Right lobe of liver (tissue), 6 donors: ENCODE measurements around the gene TCEA3. TPM values are rescaled to one million over a fixed set of nuclear protein-coding genes. Genes with fewer than 3 reads are reported as not detected.

Experiments used
- ATAC-seq, 4 donors: fragments of 200-7000 bp; cut with Tn5 transposase; one replicate each; pipeline ENCODE4 v1.9.1; 2020; ENCODE audit warnings: mild to moderate bottlenecking in 4 of 4, moderate library complexity in 4 of 4
- DNase-seq, 3 donors: peaks; one replicate each; pipeline ENCODE4 v3.0.0-alpha.2; 2020
- H3K27ac ChIP-seq, 3 donors: fragments of 200-600 bp; one replicate each; pipeline ENCODE4 v1.8.0; 2022
- H3K27me3 ChIP-seq, 2 donors: fragments of 200-600 bp; one replicate each; pipeline ENCODE4 v1.8.0; 2022
- H3K36me3 ChIP-seq, 4 donors: fragments of 200-600 bp; sonication (generic) in 1 of 4; one replicate each; pipeline versions ENCODE4 v1.5.1 to v1.8.0; 2017 to 2022; ENCODE audit warnings: control low read depth in 1 of 4
- H3K4me1 ChIP-seq, 4 donors: fragments of 200-600 bp; sonication (generic) in 1 of 4; one replicate each; pipeline versions ENCODE4 v1.5.1 to v1.8.0; 2017 to 2022; ENCODE audit warnings: control low read depth in 1 of 4
- H3K4me3 ChIP-seq, 3 donors: fragments of 200-600 bp; one replicate each; pipeline ENCODE4 v1.8.0; 2022
- H3K9me3 ChIP-seq, 4 donors: fragments of 200-600 bp; sonication (generic) in 1 of 4; one replicate each; pipeline versions ENCODE4 v1.5.1 to v1.8.0; 2017 to 2022; ENCODE audit warnings: control low read depth in 1 of 4
- POLR2A ChIP-seq: fragments of 450-650 bp; IDR thresholded peaks from one replicate; pipeline ENCODE4 v1.6.1; 2017; ENCODE audit warnings: antibody characterized with exemption, mild to moderate bottlenecking
- WGBS: methylation state at CpG from one replicate; pipeline ENCODE4 v1.1.6; 2018; ENCODE audit warnings: low coverage, low lambda C conversion rate; ENCODE audit not compliant: insufficient coverage; ENCODE audit errors: missing lambda C conversion rate; 5-methylcytosine and 5-hydroxymethylcytosine counted together
- intact Hi-C, 2 donors: fragments of 100-400 bp; cut with DNase I; formaldehyde crosslinking; loops; one replicate each; pipeline versions ENCODE4 v1.11.2 to v1.14.1; 2022
- total RNA-seq, 6 experiments: library from RNA; depleted of rRNA in 2 of 6; stranded (reverse); fragments of >200 nt in 2 of 6; fragmentation: NEBNext Ultra II Directional in 3 of 6; extraction: Animal tissue kit (Norgen Biotek cat#: 25700) in 3 of 6; gene quantifications; one replicate each; pipeline versions ENCODE4 v1.1.0 to v1.2.4, GENCODE V29; 2016 to 2023
- TF ChIP-seq, protein P1 (sequence below), 4 donors: fragments of 200-600 bp in 3 of 4; fragments of 450-650 bp in 1 of 4; IDR thresholded peaks; one replicate each; pipeline versions ENCODE4 v1.5.1 to v1.8.0; 2016 to 2022; ENCODE audit warnings: antibody characterized with exemption in 4 of 4, mild to moderate bottlenecking in 2 of 4
- donor health status: DM: no; HTN: yes; CAD: no.
- donor health status: DM: no; HTN: no; CAD: no.
- donor health status: DM: no; HTN: no; CAD: no.
- donor health status: DM: no; HTN: yes; CAD: no.
- donor health status: DM: no; HTN: yes; CAD: no.

Gene TCEA3
- total RNA-seq, 6 experiments from 2014 or later, result 53.3 to 94.0 (median 63.2) TPM

DNA sequence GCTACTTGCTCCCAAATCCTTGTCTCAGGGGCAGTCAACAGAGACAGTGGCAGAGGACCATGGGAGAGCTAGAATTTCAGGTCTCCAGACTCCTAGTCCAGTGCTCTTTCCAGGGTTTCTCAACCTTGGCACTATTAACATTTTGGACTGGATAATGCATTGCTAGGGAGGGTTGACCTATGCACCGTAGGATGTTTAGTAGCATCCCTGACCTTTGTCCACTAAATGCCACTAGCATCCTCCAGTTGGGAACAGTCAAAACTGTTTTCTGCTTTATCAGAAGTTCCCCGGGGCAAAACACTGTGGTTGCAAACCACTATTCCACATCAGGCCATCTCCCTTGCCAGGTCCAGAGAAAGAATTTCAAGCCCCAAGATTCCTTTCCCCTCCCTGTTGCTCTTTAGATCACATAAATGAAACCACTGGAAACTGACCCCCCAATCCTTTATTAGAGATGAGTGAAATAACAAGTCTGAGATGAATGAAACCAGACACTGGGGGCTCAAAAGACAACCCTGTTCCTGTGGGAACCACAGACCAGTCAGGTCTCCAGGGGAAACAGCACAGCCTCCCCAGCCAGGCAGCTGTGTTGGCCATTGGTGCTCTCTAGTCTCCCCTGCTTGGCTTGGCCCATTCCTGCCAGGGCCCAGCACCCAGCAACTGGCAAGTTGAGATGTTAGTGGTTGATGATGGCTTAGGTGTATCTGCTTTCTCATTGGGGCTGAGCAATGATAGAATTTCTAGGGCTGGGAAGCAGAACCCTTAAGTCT, 3.8 kb upstream of the TCEA3 start:
- Histone ChIP-seq H3K4me3 (no peak overlapping the region), H3K36me3 (peaks cover 0 to 21% (median 5%) of the 10 kb centered on the region in 4 donors), H3K9me3 (no peaks in the 10 kb centered on the region), H3K4me1 (peaks cover 0 to 16% (median 6%) of the 10 kb centered on the region in 4 donors), H3K27me3 (no peaks in the 10 kb centered on the region), H3K27ac (no peak overlapping the region)
- WGBS, result 25% methylated on average over 2 of the region's 2 CpGs
- intact Hi-C loops, result loop anchor here in 1 of 2 donors (10.0 kb wide), 1 partner anchor 56 kb away; the partner anchor contains the start of gene ASAP3
- no peak for DNase-seq
- TF ChIP-seq, protein P1, sequence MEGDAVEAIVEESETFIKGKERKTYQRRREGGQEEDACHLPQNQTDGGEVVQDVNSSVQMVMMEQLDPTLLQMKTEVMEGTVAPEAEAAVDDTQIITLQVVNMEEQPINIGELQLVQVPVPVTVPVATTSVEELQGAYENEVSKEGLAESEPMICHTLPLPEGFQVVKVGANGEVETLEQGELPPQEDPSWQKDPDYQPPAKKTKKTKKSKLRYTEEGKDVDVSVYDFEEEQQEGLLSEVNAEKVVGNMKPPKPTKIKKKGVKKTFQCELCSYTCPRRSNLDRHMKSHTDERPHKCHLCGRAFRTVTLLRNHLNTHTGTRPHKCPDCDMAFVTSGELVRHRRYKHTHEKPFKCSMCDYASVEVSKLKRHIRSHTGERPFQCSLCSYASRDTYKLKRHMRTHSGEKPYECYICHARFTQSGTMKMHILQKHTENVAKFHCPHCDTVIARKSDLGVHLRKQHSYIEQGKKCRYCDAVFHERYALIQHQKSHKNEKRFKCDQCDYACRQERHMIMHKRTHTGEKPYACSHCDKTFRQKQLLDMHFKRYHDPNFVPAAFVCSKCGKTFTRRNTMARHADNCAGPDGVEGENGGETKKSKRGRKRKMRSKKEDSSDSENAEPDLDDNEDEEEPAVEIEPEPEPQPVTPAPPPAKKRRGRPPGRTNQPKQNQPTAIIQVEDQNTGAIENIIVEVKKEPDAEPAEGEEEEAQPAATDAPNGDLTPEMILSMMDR (IDR thresholded peaks at IDR 0.05), result no peak
- ATAC-seq, result peak in 1 of 4 donors; percentile 21

DNA sequence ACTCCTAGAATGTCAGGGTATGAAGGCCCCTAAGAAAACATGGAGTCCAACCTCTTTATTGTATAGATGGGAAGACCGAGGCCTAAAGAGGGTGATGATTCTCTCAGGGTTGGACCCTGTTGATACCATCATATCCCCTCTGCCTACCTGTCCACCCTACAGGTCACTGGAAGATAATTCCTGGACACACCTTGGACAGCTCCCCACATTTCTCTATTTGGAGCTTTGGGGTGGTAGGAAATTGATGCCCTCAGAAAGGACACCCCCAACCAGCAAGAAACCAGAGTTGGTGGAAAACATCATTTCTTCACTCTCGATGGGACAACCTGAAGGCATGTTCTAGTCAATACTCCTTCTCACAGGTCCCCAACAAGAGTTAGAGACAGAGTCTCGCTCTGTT, 3.0 kb upstream of the TCEA3 start:
- Histone ChIP-seq H3K27me3 (no peaks in the 10 kb centered on the region), H3K27ac (no peak overlapping the region), H3K36me3 (peaks cover 0 to 16% (median 4%) of the 10 kb centered on the region in 4 donors), H3K4me3 (no peak overlapping the region), H3K4me1 (peaks cover 0 to 20% (median 11%) of the 10 kb centered on the region in 4 donors), H3K9me3 (no peaks in the 10 kb centered on the region)
- no peak for ATAC-seq
- DNase-seq, result no peak
- 82% methylated on average over 3 of the region's 3 CpGs for WGBS
- intact Hi-C loops, result loop anchor here in 1 of 2 donors (10.0 kb wide), 1 partner anchor 57 kb away; the partner anchor contains the start of gene ASAP3
- TF ChIP-seq POLR2A, result no peak
- TF ChIP-seq, protein P1 (IDR thresholded peaks at IDR 0.05), result no peak

GRCh38 chr1:23426828-23427227, 2.3 kb upstream of the TCEA3 start:
- 83% methylated on average over 1 of the region's 2 CpGs for WGBS
- H3K27ac ChIP-seq, result no peak overlapping the region
- peaks cover 0 to 26% (median 15%) of the 10 kb centered on the region in 4 donors for H3K4me1 ChIP-seq
- H3K4me3 ChIP-seq, result no peak overlapping the region
- TF ChIP-seq, protein P1 (IDR thresholded peaks at IDR 0.05), result no peak
- TF ChIP-seq POLR2A, result no peak
- DNase-seq (no peak), ATAC-seq (no peak)
- intact Hi-C loops, result loop anchor here in 1 of 2 donors (10.0 kb wide), 1 partner anchor 58 kb away; the partner anchor contains the start of gene ASAP3
- peaks cover 0 to 10% (median 3%) of the 10 kb centered on the region in 4 donors for H3K36me3 ChIP-seq
- H3K9me3 ChIP-seq, result no peaks in the 10 kb centered on the region
- no peaks in the 10 kb centered on the region for H3K27me3 ChIP-seq

DNA sequence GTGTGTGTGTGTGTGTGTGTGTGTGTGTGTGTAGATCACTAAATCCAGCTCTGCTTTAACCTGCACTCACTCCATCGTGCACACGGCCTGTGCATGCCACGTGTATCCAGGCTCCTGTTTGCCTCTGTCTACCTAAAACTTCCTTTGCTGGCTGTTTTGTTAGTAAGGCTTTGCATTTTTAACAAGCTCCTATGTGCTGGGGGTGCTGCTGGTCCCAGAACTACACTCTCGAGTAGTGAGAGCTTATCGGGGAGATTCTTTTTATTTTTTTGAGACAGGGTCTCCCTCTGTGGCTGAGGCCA, 596 bp upstream of the TCEA3 start:
- H3K27me3 ChIP-seq, result no peaks in the 10 kb centered on the region
- no peak for TF ChIP-seq POLR2A
- TF ChIP-seq, protein P1 (IDR thresholded peaks at IDR 0.05), result no peak
- H3K4me1 ChIP-seq, result peaks cover 0 to 42% (median 21%) of the 10 kb centered on the region in 4 donors
- intact Hi-C loops, result loop anchor here in 1 of 2 donors (10.0 kb wide), 1 partner anchor 60 kb away; the partner anchor contains the start of gene ASAP3
- WGBS, result 31% methylated on average over 5 of the region's 5 CpGs
- peak overlapping the region in 2 of 3 donors; percentile 80 to 87 for H3K4me3 ChIP-seq
- H3K36me3 ChIP-seq, result peaks cover 0 to 7% (median 0%) of the 10 kb centered on the region in 4 donors
- peak in 2 of 4 donors; percentile 3 to 23 for ATAC-seq
- H3K27ac ChIP-seq, result peak overlapping the region in 2 of 3 donors; percentile 74 to 79
- no peak for DNase-seq
- no peaks in the 10 kb centered on the region for H3K9me3 ChIP-seq
